Measurements from ENCODE around the gene CACNA1S.

Gene CACNA1S

DNA sequence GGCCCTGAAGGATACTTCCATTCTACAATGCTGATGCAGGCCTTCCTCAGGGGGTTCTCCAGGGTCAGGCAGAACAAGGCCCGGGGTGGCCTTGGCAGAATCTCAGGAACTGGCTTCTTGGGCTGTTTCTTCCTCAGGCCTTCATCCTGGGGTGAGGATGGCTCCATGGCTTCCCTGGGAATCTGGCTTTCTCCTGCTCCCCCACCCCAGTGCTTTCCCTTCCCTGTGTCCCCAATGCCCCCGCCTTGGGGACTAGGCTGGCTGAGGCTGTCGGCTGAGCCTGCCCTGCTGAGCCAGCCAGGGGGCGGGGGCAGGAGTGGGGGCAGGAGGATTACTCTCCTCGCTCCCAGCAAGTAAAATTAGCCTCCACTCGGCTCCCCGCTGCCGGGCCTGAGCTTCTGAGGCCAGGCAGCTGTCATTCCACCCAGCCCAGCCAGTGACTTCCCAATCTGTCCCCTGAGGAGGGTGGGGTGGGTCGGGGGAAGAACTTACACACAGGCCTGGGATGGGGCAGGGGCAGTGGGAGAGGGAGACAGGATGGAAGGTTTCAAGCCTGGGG, at the start of gene CACNA1S:
TSS of gene CACNA1S (minus strand) at position 254 of the 559 bp plus-strand sequence. CDS start at position 167, 87 bp downstream.
- FAIRE-seq = no peak

DNA sequence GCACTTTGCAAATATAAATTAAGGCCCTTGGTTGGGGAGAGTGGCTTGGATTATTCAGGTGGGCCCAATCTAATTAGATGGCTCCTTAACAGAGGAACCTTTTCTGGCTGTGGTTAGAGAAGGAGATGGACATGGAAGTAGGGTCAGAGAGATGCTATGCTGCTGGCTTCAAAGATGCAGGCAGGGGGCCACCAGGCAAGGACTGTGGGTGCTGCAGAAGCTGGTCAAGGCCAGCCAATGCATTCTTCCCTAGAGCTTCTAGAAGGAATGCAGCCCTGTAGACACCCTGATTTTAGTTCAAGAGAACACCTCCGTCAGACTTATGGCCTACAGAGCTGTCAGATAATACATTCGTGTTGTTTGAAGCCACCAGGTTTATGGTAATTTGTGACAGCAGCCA, 45.7 kb upstream of the CACNA1S start:
- FAIRE-seq = no peak

DNA sequence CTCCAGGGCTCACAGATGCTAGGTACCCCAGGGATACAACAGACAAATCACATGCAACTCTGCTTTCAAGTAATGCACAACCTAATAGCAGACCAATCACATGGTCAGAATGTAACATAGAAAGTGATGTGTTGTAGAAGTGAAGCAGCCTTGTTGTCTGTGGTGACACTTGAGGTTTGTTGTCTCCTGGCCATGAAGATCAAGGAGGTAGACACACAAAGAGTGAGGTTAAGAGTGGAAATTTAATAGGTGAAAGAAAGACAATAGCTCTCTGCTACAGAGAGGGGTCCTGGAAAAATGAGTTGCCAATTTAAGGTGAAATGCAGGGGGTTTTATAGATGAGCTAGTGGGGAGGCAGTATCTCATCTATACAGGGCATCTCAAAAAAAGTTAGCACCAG, 44.6 kb upstream of the CACNA1S start:
- no peak for FAIRE-seq

DNA sequence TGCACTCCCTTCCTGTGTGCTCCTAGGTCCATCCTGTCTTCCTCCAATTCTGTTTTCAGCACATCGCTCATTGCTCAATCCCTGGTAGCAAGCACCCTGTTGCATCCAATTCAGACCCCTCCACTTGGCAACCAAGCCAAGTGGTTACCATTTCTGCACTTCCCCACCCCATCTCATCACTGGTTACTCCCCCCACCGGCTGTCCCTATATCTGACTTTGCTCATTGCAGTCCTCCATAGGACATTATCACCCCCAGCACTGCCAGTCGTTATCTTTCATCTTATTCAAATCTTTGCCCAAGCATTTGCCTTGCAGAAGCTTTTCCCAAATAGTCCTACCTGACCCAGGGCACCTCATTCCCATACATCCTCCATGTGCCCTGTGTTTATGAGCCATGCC, 44.1 kb upstream of the CACNA1S start:
- FAIRE-seq = no peak

DNA sequence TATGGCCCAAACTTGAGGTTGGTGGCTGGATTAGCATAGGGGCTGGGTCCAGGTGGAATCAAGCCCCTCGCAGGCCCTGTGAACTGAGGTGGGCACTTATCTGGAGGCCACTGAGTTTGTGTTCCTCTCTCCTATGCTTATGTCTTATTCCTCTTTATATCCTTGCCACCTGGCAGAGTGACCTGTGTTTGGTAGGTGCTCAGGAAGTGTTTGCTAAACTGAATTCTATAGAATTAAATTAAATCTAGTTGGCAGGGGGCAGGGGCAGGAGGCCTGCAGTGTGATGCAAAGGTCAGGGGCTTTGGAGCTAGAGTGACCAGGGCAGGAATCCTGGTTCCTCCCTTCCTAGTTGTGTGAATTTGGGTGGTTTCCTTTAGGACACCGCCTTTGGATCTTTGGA, 43.1 kb upstream of the CACNA1S start:
- FAIRE-seq = no peak

DNA sequence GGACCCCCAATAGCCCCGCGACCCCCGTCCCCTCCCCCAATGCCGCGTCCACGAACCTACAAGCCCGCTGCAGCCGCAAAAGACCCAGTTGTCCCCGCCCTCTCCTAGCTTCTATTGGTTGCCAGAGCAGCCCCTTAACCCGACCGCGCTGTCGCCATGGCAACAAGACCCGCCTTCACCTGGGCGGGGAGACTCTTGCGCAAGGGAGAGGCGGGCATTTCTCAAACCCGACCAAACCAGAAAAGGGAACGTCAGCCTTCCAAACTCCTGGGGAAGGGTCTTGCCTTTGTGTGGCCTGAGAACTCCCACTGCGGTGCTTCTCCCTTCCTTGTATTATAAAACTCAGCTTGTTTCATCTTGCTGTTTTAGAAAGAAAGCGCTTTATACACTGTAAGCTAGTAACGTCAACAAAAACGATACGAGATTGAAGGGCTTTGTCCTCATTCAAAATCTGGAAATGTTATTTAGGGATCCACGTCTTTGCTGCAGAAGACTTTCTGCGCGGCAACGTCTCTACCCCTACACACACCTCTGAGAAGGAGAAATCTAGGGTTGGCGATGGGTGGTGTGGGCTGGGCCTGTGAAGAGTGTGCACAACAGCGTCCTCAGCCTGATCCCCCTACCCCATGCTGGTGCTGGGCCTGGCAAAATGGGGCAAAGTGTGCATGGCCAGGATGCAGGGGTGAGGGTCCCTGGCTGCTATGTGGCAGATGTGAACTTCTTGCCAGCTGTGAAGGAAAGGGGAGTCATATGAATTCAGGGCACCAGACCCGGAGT, 42.4 kb upstream of the CACNA1S start, which contains the start of gene TMEM9:
TSS of gene TMEM9 (minus strand) at position 86 of the 777 bp plus-strand sequence. CDS start 551 bp downstream, outside the sequence.
- no peak for FAIRE-seq

DNA sequence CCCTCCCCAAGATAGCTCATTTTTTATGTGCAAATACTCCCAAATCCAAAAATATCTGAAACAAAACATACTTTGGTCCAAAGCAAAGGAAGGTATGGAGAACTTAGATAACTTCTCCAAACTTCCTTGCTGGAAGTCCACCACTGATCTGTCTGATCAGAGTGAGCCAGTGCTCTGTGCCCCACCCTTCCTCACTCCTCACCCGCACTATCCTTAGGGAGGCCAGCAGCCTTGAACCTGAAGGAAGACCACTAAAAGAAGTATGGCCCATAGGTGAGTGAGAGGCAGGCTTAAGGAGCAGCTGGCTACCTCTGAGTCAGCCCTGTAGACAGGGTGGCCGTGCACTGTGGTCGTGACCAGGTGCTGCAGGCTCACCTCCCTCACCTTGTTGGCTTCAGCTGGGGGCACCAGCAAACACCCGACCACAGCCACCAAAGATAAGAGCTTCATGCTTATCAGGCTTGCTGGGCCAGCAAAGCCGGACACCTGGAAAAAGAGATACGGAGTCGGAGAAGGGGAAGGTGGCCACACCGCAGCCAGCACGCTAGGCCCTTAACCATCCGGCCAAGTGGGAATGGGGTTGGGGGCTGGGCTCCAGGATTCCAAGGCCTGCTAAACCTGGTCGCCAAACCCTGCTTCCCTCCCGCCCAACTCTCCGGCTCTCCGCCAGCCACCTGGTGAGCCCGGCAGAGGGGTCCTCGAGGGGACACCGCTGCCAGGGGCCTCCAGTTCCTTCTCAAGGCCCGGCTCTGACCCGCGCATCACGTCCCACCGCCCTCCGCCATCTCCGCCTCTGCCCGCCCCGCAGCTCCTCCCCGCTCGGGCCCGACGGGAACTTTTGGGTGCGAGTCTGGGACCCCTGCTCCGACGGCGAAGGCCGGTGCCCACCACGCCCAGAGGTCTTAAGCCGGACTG, 41.5 kb upstream of the CACNA1S start:
- FAIRE-seq = no peak

DNA sequence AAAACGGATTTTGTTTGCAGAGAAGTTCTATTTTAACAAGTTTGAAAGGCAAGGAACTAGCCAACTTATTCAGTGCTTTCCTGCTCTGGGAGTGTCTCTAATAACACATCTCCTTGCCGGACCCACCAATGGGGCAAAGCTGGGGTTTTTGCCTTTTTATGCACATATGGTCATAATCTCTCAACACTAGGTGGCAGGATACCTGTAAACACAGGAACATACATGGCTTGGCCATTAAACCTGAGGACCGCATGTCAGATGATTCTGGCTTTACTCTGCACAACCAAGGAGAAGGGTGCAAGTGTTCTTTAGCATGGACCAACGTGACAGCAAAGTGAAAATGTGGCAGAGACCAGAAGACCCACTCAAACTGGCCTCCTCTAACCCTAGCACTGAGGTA, 37.2 kb upstream of the CACNA1S start:
- no peak for FAIRE-seq

DNA sequence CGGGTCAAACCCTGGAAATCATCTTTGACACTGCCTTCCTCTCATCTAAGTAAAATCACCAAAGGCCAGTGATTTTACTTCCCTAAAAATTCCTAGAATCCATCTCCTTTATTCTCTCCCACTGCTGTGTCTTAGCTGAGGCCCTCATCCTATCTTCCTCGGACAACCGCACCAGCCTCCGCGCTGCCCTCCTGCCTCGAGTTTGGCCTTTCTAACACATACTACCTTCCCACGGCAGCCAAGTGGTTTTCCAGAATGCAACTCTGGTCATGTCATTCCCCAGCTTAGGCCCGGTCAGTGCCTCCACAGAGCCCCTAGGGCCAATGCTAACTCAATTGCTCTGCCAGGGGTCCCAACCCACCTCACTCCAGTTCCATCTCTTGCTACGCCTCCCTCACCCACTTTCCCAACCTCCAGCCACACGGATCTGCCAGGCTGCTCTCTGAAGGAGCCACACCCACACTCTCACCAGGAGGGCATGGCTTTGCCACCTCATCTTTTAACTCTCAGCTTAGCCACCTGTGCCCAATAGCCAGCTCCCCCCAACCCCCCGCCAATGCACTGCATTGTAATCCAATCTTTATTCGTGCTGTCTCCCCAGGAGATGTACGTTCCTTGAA, 35.3 kb upstream of the CACNA1S start:
- no peak for FAIRE-seq

DNA sequence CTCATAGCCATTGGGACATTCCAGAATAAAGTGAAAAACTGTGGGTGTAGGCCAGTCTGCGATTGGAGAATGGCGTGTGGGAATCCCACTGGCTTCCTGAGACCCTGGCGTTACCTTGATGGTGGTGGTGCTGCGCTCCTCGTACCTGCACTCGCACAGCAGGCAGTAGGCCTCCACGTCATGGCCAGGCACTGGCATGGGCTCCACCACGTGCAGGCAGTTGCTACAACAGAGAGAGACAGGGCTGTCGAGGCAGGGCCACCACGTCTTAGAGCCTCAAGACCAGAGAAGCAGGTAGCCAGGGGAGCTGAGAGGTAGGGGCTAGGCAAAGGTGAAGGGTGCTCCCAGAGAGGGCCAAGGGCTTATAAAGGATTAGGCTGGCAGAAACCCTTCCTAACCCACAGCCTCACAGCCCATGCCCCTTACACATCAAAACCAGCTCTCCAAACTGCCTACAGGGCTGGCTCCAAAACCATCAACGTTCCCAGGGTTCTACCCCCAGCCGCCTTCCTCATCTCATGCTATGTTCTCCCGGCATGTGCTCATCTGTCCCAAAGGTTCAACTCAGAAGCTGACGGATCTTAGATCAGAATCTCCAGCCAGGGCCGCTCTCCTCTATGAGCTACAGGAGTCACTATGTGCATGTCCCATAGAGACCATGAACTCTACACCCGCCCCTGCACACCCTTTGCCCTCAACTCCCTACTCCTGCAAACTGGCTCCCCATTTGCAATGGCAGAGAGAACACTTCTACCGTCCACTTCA, 34.6 kb upstream of the CACNA1S start:
- no peak for FAIRE-seq

DNA sequence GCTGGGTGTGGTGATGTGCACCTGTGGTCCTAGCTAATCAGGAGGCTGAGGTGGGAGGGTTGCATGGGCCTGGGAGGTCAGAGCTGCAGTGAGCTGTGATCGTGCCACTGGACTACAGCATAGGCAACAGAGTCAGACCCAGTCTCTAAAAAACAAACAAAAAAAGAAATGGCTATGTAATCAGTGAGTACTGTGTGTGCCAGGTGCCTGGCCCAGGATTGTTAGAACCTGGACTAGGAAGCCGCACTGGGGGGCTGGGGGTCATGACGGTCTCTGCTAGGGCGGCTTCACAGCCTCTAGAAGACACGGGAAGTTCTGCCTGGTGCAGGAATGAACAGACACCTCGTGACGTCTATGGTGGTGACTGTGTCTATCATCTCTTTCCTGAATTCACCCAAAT, 33.6 kb upstream of the CACNA1S start:
- FAIRE-seq = no peak

DNA sequence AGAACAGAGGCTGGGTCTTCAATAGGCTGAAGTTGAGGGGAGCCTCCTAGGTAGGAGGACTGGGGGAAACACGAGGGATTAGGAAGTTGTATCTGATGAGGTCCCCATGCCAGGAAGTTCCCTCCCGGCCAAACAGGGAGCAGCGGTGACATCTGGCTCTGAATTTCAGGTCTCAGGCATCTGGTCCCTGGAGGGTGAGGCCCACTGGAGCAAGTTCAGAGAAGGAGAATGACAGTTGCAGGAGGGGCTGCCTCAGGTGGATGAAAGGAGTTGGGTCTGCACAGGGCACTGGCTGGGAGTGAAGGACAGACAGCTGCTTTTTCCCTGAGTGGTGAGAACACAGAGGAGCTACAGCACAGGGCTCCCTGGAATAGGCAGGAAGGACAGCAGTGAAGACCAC, 32.9 kb upstream of the CACNA1S start:
- no peak for FAIRE-seq

DNA sequence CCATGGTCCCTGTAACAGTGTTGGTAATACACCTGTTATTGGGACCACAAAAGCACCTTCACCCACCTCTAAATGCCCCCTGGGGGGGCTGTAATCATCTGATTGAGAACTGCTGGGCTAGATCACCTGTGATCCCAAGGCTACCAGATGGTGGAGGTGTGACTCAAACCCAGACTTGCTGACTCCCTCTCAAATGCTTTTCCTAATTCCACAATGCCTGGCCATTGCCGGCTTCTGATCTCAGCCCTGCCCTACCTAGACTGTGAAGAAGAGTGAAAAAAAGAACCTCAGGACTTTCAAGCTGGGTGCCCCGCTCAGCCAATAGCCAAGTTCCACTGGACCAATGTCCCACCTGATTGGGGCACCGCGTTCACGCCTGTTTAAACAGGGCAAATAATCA, 32.5 kb upstream of the CACNA1S start:
- FAIRE-seq = no peak

DNA sequence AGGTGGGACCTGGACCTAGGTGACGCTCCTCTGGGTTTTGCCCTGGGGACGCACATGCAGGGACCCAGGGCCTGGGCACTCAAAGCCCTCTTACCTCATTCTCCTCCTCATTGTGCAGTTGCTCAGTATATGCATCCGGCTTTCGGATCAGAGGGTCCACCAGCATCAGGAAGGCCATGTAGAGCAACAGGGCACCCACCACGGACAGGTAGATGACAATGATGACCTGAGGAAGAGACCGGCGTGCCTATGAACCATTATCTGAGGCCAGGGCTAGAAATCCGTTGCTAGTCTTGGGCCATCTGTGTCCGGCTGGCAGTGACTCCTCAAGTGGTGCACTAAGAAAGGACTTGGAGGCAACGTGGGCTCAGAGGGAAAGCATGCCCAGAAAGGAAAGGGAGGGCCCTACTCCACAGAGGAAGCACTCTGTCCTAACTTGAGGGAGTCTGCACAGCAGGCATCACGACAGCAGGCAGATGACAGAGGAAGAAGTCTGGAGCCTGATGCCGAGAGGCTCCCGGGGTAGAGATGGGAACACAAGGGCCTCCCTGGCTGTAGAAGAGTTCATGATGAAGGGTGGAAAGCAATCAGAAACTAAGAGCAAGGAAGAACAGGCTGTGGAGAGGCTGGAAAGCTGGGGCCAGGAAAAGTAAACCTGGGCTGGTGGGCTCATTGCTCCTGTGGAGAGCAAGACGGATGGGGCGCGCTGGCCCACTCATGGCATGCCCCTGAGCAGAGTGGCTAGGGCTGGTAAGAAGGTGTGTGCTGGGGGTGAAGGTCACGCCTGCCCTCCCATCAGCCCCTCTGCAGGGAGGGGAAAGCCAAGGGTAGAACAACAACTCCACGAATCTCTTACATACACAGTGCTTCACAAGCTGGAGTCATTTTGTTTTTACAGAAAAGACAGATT, 31.8 kb upstream of the CACNA1S start:
- no peak for FAIRE-seq

DNA sequence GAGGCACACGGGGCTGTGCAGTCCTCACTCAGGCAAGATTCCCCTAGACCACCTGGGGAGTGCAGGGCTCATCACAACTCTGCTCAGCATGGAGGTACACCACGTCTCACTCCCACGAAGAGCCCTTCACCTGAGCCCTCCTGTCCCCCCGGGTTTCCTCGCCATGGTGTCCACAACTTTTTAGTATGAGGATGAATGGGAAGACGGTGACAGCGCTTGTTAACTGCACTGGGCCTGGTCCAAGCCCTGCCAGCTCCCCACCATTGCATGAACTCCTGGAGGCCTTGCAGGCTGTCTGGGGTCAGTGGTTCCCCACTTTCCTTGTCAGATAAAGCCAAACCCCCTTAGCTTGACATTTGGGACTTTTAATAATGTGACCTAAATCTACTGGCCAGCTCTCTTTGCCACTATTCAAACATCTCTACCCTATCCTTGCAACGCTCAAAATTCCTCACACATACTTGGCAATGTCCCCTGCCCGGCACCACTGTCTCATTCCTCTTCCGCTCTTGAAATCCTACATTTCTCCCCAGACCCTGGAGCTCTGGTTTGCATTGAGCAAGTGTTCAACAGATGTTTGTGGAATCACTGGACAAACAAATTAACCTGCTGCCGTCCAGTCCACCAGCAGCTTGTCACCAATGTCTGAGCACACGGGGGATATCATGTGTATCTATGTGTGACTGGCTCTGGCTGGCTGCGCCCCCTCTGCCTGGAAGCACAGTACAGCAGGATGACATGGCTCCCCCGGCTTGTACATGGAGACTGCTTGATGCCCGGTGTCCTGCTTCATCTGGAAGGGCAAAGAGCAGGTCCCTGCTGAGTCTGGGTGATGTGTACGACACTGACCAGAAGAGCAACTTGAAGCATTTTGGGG, 30.9 kb upstream of the CACNA1S start:
- no peak for FAIRE-seq

DNA sequence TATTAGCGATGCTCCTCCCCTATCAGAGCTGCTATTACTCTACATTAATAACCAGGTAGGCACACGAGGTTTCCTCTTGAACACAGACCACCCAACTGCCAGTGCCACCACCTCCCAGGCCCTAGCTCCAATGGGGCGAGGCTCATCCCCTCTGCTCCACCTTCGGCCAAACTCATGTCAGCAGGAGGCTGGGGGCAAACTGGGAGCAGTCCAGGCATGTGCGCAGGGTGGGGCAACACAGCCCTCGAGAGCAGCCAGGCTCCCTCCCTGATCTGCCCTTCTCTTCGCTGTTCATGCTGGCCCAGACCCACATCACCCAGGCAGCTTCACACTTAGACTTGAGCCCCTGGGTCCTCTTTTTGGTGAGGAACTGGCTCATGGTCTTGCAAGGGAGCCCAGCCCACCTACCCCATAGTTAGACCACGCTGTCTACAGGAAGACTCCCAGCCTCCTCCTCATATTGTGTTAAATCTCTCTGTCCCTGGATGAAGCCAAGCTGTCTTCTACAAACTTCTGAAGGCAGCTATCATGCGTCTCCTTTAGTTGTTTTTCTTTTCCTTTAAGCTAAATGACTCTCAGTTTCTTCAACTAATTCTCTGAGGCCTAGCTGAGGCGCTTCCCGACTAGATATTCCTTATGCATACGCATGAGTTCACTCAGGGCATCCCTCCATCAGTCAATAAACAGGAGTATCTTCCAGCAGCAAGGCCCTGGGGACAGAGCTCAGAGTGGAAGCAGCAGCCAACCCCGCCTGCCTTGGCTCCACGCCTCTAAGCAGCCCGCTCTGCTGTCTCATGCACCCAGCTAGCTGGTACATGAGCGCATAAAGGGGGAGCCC, 30.0 kb upstream of the CACNA1S start:
- FAIRE-seq = no peak

DNA sequence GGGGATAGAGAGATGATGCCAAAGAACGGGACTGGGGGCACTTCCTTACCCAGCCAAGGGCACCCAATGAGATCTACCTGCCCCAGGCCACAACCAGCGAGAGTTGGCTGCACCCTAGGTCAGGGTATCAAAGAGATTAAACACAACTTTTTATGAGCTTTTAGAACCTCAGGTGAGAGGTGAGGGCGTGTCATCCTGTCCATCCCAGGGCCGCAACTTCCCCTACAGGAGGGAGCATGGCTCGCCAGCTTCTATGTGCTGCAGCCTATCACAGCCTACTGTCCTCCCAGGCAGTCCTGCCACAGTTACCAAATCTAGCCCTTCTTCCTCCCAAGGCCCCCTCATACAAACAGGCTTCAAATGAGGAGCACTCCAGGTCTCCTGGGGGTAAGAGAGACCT, 29.2 kb upstream of the CACNA1S start:
- FAIRE-seq = no peak

DNA sequence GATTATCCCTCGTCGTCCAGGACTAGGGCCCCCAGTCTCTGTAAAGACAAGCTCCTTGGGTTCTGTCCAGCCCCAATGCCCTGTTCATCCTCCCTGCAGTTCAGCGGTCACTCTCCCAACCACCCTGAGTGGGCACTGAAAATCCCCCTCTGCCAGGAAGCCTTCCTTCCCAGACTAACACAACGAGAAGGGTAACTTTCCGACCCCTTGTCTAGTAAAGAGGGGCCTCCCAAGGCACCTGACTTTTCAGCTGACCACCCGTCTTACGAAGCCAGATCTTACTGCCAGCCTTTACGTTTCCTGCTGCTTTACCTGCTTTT, 28.7 kb upstream of the CACNA1S start:
- no peak for FAIRE-seq

DNA sequence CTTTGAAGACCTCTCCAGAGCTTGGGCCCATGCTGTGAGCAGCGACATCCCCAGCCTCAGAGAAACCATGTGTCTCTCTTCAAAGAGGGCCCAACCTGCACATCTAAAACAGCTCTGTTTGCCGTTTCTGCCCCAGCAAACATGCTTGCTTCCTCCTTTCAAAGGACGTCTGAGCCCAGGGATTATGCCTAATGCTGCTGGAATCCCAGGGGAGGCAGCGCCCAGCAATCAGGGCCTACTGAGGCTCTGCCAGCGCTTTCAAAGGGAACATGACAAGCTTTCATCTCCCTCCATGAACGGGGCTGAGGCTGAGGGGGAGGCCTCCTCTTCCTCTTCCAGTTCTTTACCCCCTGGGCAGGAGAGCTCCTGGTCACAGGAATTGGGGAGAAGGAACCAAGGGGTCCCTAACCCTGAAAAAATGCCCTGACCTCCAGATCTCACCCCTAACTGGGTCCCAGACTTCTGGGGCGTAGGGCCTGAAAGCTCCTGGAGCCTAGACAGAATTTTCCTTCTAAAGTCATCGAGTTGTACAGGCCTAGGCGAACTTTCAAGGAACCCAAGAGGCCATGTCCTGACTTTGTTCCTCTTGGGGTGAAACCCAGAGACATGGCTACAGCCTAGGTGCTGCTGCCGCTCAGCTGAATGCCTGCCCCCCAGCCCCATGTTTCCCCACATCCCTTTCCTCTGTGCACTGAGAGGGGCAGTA, 28.2 kb upstream of the CACNA1S start:
- FAIRE-seq = no peak

Measured in colon (tissue), 2 donors.